ENCODE measurements around the gene ACADL. TPM values are rescaled to one million over a fixed set of nuclear protein-coding genes. Genes with fewer than 3 reads are reported as not detected.

Gene ACADL
- total RNA-seq (2014; rRNA removed; shearing (Covaris generic)), result not detected in 2 replicates

GRCh38 chr2:210224941-210225672, at the start of gene ACADL:
Gene ACADL, minus strand, starts transcription at chr2:210225447. Its CDS starts 184 bp downstream, at chr2:210225263.
- DNase-seq (ENCODE audit: low read depth), result peak; percentile 61

GRCh38 chr2:210271300-210271699, 46.1 kb upstream of the ACADL start:
- DNase-seq (ENCODE audit: low read depth), result no peak

- DNase-seq (ENCODE audit: low read depth), result no peak
These were observed 43.9 kb upstream of the ACADL start for GRCh38 chr2:210269148-210269547.

- no peak for DNase-seq (ENCODE audit: low read depth)
These were observed 43.0 kb upstream of the ACADL start for GRCh38 chr2:210268281-210268680.

- no peak for DNase-seq (ENCODE audit: low read depth)
These were observed 42.5 kb upstream of the ACADL start for GRCh38 chr2:210267698-210268097.

GRCh38 chr2:210264282-210264681, 39.0 kb upstream of the ACADL start:
- no peak for DNase-seq (ENCODE audit: low read depth)

- DNase-seq (ENCODE audit: low read depth), result no peak
These were observed 38.6 kb upstream of the ACADL start for GRCh38 chr2:210263841-210264240.

- DNase-seq (ENCODE audit: low read depth), result no peak
These were observed 36.8 kb upstream of the ACADL start for GRCh38 chr2:210262036-210262435.

GRCh38 chr2:210259687-210260086, 34.4 kb upstream of the ACADL start:
- DNase-seq (ENCODE audit: low read depth), result no peak

GRCh38 chr2:210252699-210253606, 27.7 kb upstream of the ACADL start:
- DNase-seq (ENCODE audit: low read depth), result no peak

- DNase-seq (ENCODE audit: low read depth), result no peak
These were observed 25.4 kb upstream of the ACADL start for GRCh38 chr2:210250622-210251021.

GRCh38 chr2:210233487-210233886, 8.2 kb upstream of the ACADL start:
- DNase-seq (ENCODE audit: low read depth), result no peak

GRCh38 chr2:210230984-210231383, 5.7 kb upstream of the ACADL start:
- no peak for DNase-seq (ENCODE audit: low read depth)

GRCh38 chr2:210230518-210230917, 5.3 kb upstream of the ACADL start:
- DNase-seq (ENCODE audit: low read depth), result no peak

GRCh38 chr2:210228586-210228985, 3.3 kb upstream of the ACADL start:
- DNase-seq (ENCODE audit: low read depth), result no peak

- DNase-seq (ENCODE audit: low read depth), result no peak
These were observed 2.2 kb upstream of the ACADL start for GRCh38 chr2:210227290-210228088.

- DNase-seq (ENCODE audit: low read depth), result no peak
These were observed 976 bp upstream of the ACADL start for GRCh38 chr2:210226223-210226622.

- no peak for DNase-seq (ENCODE audit: low read depth)
These were observed 681 bp downstream of the ACADL start for GRCh38 chr2:210224591-210224940.

GRCh38 chr2:210215120-210215519, 10.1 kb downstream of the ACADL start:
- DNase-seq (ENCODE audit: low read depth), result no peak

- DNase-seq (ENCODE audit: low read depth), result no peak
These were observed 15.1 kb downstream of the ACADL start for GRCh38 chr2:210210185-210210584.

- no peak for DNase-seq (ENCODE audit: low read depth)
These were observed 17.3 kb downstream of the ACADL start for GRCh38 chr2:210207929-210208328.

GRCh38 chr2:210203558-210203957, 21.7 kb downstream of the ACADL start:
- DNase-seq (ENCODE audit: low read depth), result no peak

Measured in Daoy (cell line).